Measurements from ENCODE around the gene CXCL16. TPM values are rescaled to one million over a fixed set of nuclear protein-coding genes. Genes with fewer than 3 reads are reported as not detected.
A peak's percentile ranks its signal among the peaks of the same experiment; 100 is the strongest.
"Not testable (repeated sequence)": the region's sequence is repeated elsewhere in the genome, so short reads cannot be mapped to it uniquely, and the experiment has no call there.

Gene CXCL16
- total RNA-seq, 6 experiments from 2014 or later = 0.31 to 0.92 (median 0.62) TPM

- no peaks in the 10 kb centered on the region for H3K9me3 Mint-ChIP-seq
- H3K36me3 Mint-ChIP-seq (ENCODE audit: low read depth) = no peaks in the 10 kb centered on the region
- H3K27ac Mint-ChIP-seq = no peak overlapping the region
- TF ChIP-seq CTCF (IDR thresholded peaks at IDR 0.05) = no peak
- H3K4me3 Mint-ChIP-seq = no peak overlapping the region
- H3K27me3 Mint-ChIP-seq (ENCODE audit: insufficient read depth) = no peaks in the 10 kb centered on the region; the same call in none of the 2 replicates
- no peak for DNase-seq
- peaks cover 6% of the 10 kb centered on the region; the same call in 1 of the 2 replicates for H3K4me1 Mint-ChIP-seq (ENCODE audit: low read depth)
Measured at GRCh38 chr17:4715063-4715744, 24.5 kb downstream of the CXCL16 start.

- peaks cover 11% of the 10 kb centered on the region for H3K4me1 Mint-ChIP-seq (ENCODE audit: low read depth)
- H3K27me3 Mint-ChIP-seq (ENCODE audit: insufficient read depth); H3K27ac Mint-ChIP-seq; H3K9me3 Mint-ChIP-seq; H3K4me3 Mint-ChIP-seq; H3K36me3 Mint-ChIP-seq (ENCODE audit: low read depth); DNase-seq: not testable (repeated sequence)
Measured at GRCh38 chr17:4714340-4715062, 25.2 kb downstream of the CXCL16 start.

GRCh38 chr17:4712526-4712925 is 27.2 kb downstream of the CXCL16 start:
- DNase-seq = no peak
- H3K27ac Mint-ChIP-seq = no peak overlapping the region
- no peak for TF ChIP-seq CTCF (IDR thresholded peaks at IDR 0.05)
- H3K4me1 Mint-ChIP-seq (ENCODE audit: low read depth) = peaks cover 13% of the 10 kb centered on the region
- no peak overlapping the region for H3K4me3 Mint-ChIP-seq
- peaks cover 2% of the 10 kb centered on the region; the same call in 1 of the 2 replicates for H3K27me3 Mint-ChIP-seq (ENCODE audit: insufficient read depth)
- H3K9me3 Mint-ChIP-seq = no peaks in the 10 kb centered on the region
- H3K36me3 Mint-ChIP-seq (ENCODE audit: low read depth) = no peaks in the 10 kb centered on the region

GRCh38 chr17:4711661-4712181 is 28.0 kb downstream of the CXCL16 start:
- no peaks in the 10 kb centered on the region for H3K36me3 Mint-ChIP-seq (ENCODE audit: low read depth)
- no peak for TF ChIP-seq CTCF (IDR thresholded peaks at IDR 0.05)
- DNase-seq = no peak
- no peaks in the 10 kb centered on the region for H3K9me3 Mint-ChIP-seq
- H3K4me1 Mint-ChIP-seq (ENCODE audit: low read depth) = peaks cover 13% of the 10 kb centered on the region
- H3K27me3 Mint-ChIP-seq (ENCODE audit: insufficient read depth) = peaks cover 2% of the 10 kb centered on the region; the same call in 1 of the 2 replicates
- peak overlapping the region; percentile 81; the same call in 1 of the 2 replicates for H3K4me3 Mint-ChIP-seq
- H3K27ac Mint-ChIP-seq = no peak overlapping the region

GRCh38 chr17:4710693-4711634 is 28.8 kb downstream of the CXCL16 start:
- Mint-ChIP-seq H3K9me3 (no peaks in the 10 kb centered on the region), H3K4me3 (peak overlapping the region; percentile 81), H3K4me1 (ENCODE audit: low read depth) (peaks cover 21% of the 10 kb centered on the region), H3K36me3 (ENCODE audit: low read depth) (no peaks in the 10 kb centered on the region), H3K27ac (peak overlapping the region; percentile 60; the same call in 1 of the 2 replicates), H3K27me3 (ENCODE audit: insufficient read depth) (peaks cover 2% of the 10 kb centered on the region; the same call in 1 of the 2 replicates)
- DNase-seq = no peak
- TF ChIP-seq CTCF (IDR thresholded peaks at IDR 0.05) = no peak

All from HFFc6 (cell line).